ENCODE data around the gene FLT4. TPM values are rescaled to one million over a fixed set of nuclear protein-coding genes. Genes with fewer than 3 reads are reported as not detected.

The FLT4 gene
- total and polyA plus RNA-seq, 9 of the 15 experiments (the other 6 are each of a cell fraction or from before 2014, with no cell fraction given), result 0.01 to 0.42 (median 0.14) TPM; not detected in 2

GRCh38 chr5:180666812-180667211 lies 17.4 kb upstream of the FLT4 start:
- ChIA-PET POLR2A (interaction anchor here (0.6 kb wide), 1 partner anchor 59 kb away, joined by 3 read pairs; no protein-coding TSS in a partner anchor), CTCF (ENCODE audit: low intra/inter-chr PET ratio) (no interaction called here)
- peaks cover 6 to 20% of the 10 kb centered on the region in 2 experiments for H3K4me1 ChIP-seq (replicated peaks in 1 of 2; ENCODE audit: control insufficient read depth in 2 of 2, insufficient read depth in 2 of 2, low read length in 2 of 2)
- H2AFZ ChIP-seq (ENCODE audit: low read depth, low read length), result peak overlapping the region; percentile 75
- no peaks in the 10 kb centered on the region for H3K79me2 ChIP-seq (ENCODE audit: control insufficient read depth, insufficient read depth, low read length)
- no TSS peak for BruUV-seq (replicated peaks)
- no peak overlapping the region for H3K27ac ChIP-seq (ENCODE audit: extremely low read depth, low read depth, low read length)
- H3K27me3 ChIP-seq (ENCODE audit: control insufficient read depth in 2 of 2, insufficient read depth in 2 of 2, low read length in 2 of 2), result peaks cover 3 to 19% of the 10 kb centered on the region in 2 experiments; a peak in 4 of 5 replicates
- DNase-seq (ENCODE audit: extremely low read depth in 1 of 4, low spot score in 3 of 4) (no peak), ATAC-seq (no peak), FAIRE-seq (no peak)
- H3K36me3 ChIP-seq (ENCODE audit: control insufficient read depth, insufficient read depth, low read length), result no peaks in the 10 kb centered on the region
- TF ChIP-seq ZNF23 (CRISPR knock-in tag; IDR thresholded peaks at IDR 0.05) (no peak), SRSF9 (IDR thresholded peaks at IDR 0.05; ENCODE audit: borderline replicate concordance, low read depth, low read length) (no peak), SRSF1 (IDR thresholded peaks at IDR 0.05; ENCODE audit: low read depth, low read length) (no peak), TOE1 (IDR thresholded peaks at IDR 0.05; ENCODE audit: borderline replicate concordance) (no peak), TOE1 (CRISPR knock-in tag; IDR thresholded peaks at IDR 0.05; ENCODE audit: borderline replicate concordance, low read depth) (no peak), CBFA2T3 (IDR thresholded peaks at IDR 0.05) (no peak), ZNF347 (CRISPR knock-in tag; IDR thresholded peaks at IDR 0.05; ENCODE audit: low read depth) (no peak), NR2C2 (CRISPR knock-in tag; IDR thresholded peaks at IDR 0.05) (no peak), NR2C2 (tag; IDR thresholded peaks at IDR 0.05) (no peak)
- TF ChIP-seq, protein P1, sequence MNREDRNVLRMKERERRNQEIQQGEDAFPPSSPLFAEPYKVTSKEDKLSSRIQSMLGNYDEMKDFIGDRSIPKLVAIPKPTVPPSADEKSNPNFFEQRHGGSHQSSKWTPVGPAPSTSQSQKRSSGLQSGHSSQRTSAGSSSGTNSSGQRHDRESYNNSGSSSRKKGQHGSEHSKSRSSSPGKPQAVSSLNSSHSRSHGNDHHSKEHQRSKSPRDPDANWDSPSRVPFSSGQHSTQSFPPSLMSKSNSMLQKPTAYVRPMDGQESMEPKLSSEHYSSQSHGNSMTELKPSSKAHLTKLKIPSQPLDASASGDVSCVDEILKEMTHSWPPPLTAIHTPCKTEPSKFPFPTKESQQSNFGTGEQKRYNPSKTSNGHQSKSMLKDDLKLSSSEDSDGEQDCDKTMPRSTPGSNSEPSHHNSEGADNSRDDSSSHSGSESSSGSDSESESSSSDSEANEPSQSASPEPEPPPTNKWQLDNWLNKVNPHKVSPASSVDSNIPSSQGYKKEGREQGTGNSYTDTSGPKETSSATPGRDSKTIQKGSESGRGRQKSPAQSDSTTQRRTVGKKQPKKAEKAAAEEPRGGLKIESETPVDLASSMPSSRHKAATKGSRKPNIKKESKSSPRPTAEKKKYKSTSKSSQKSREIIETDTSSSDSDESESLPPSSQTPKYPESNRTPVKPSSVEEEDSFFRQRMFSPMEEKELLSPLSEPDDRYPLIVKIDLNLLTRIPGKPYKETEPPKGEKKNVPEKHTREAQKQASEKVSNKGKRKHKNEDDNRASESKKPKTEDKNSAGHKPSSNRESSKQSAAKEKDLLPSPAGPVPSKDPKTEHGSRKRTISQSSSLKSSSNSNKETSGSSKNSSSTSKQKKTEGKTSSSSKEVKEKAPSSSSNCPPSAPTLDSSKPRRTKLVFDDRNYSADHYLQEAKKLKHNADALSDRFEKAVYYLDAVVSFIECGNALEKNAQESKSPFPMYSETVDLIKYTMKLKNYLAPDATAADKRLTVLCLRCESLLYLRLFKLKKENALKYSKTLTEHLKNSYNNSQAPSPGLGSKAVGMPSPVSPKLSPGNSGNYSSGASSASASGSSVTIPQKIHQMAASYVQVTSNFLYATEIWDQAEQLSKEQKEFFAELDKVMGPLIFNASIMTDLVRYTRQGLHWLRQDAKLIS (CRISPR knock-in tag; IDR thresholded peaks at IDR 0.05), result no peak
- H4K20me1 ChIP-seq (replicated peaks; ENCODE audit: control insufficient read depth, insufficient read depth, low read length), result no peaks in the 10 kb centered on the region
- H3K4me3 ChIP-seq, result no peak overlapping the region
- intact Hi-C loops (cut with micrococcal nuclease) (no loop called here), in situ Hi-C loops (cut with MboI) (no loop called here)
- no peaks in the 10 kb centered on the region for H3K9me1 ChIP-seq (ENCODE audit: control insufficient read depth, insufficient read depth, low read length)
- peak overlapping the region; percentile 32; the same call in 1 of the 2 replicates for H3K4me2 ChIP-seq (ENCODE audit: insufficient read depth, low read length)
- 0 out of 4 replicates have a peak overlapping the region, but pooled peaks of 1 of the 2 experiments have one; percentile 55 for H3K9ac ChIP-seq (ENCODE audit: insufficient read depth in 1 of 2, low read depth in 2 of 2, low read length in 2 of 2)
- WGBS (ENCODE audit: insufficient coverage, low coverage, missing lambda C conversion rate), result 46% methylated on average over 10 of the region's 10 CpGs
- 0 out of 2 replicates have a peak, but pooled peaks cover 1% of the 10 kb centered on the region for H3K9me3 ChIP-seq (replicated peaks; ENCODE audit: control insufficient read depth, insufficient read depth, low read depth, low read length)
